IMR-90 (cell line): Measurements from ENCODE around the gene HDAC5. TPM values are rescaled to one million over a fixed set of nuclear protein-coding genes. Genes with fewer than 3 reads are reported as not detected.

ENCODE experiments used
- ATAC-seq: fragments of 200-7000 bp; cut with Tn5 transposase; 2 replicates; pipeline ENCODE4 v1.9.1; 2020; ENCODE audit warnings: low read depth, mild to moderate bottlenecking, moderate library complexity
- BruUV-seq: library from RNA; stranded (reverse); fragments of 400-500 nt; replicated peaks from 2 replicates; lab custom pipeline; 2021; lab: Mats Ljungman, UMichigan
- CTCF ChIA-PET: fragments of 300-600 bp; formaldehyde crosslinking; extraction: SDS; loops from one replicate; lab custom pipeline; 2021; ENCODE audit warnings: antibody characterized with exemption; lab: Yijun Ruan, JAX
- POLR2A ChIA-PET: fragments of 300-600 bp; sonication (Branson Sonifier 250); formaldehyde crosslinking; loops from one replicate; lab custom pipeline; 2022; ENCODE audit warnings: antibody characterized with exemption; ENCODE audit not compliant: unreplicated experiment; lab: Charles Lee
- DNase-seq: peaks from one replicate; pipeline ENCODE4 v3.0.0; 2013
- H2AFZ ChIP-seq: replicated peaks from 2 replicates; pipeline ENCODE3; 2013; ENCODE audit warnings: low read length, mild to moderate bottlenecking; ENCODE audit not compliant: poor library complexity
- H2AK5ac ChIP-seq: 2 replicates; pipeline ENCODE4 v1.6.1; 2013; ENCODE audit warnings: low read depth, low read length, inconsistent platforms
- H2AK9ac ChIP-seq: replicated peaks from 2 replicates; pipeline ENCODE3; 2013; ENCODE audit warnings: mild to moderate bottlenecking, low read depth, low read length, moderate library complexity; ENCODE audit not compliant: poor library complexity
- H2BK120ac ChIP-seq: 2 replicates; pipeline ENCODE4 v1.6.1; 2013; ENCODE audit warnings: low read depth, low read length, inconsistent platforms
- H2BK15ac ChIP-seq: 3 replicates; pipeline ENCODE4 v1.6.1; 2013; ENCODE audit warnings: low read depth, low read length, inconsistent platforms
- H2BK20ac ChIP-seq: 2 replicates; pipeline ENCODE4 v1.6.1; 2013; ENCODE audit warnings: low read depth, mild to moderate bottlenecking, inconsistent platforms, low read length, moderate library complexity
- H2BK5ac ChIP-seq: 2 replicates; pipeline ENCODE4 v1.6.1; 2013; ENCODE audit warnings: mild to moderate bottlenecking, low read depth, low read length, inconsistent platforms; ENCODE audit not compliant: poor library complexity, severe bottlenecking
- H3K14ac ChIP-seq: replicated peaks from 2 replicates; pipeline ENCODE4 v1.6.1; 2013; ENCODE audit warnings: low read depth, low read length, inconsistent platforms
- H3K18ac ChIP-seq: 2 replicates; pipeline ENCODE4 v1.6.1; 2013; ENCODE audit warnings: low read depth, low read length, control low read depth
- H3K23ac ChIP-seq: 2 replicates; pipeline ENCODE4 v1.6.1; 2013; ENCODE audit warnings: low read depth, low read length, inconsistent platforms
- H3K27ac ChIP-seq: 2 replicates; pipeline ENCODE4 v1.5.1; 2013; ENCODE audit warnings: mild to moderate bottlenecking, control low read depth, low read length; ENCODE audit not compliant: insufficient read depth
- H3K27me3 ChIP-seq: 2 replicates; pipeline ENCODE4 v1.6.1; 2013; ENCODE audit warnings: low read length; ENCODE audit not compliant: control insufficient read depth, insufficient read depth
- H3K36me3 ChIP-seq: 2 replicates; pipeline ENCODE4 v1.6.1; 2013; ENCODE audit warnings: low read length, mixed read lengths; ENCODE audit not compliant: control insufficient read depth, insufficient read depth
- H3K4ac ChIP-seq: 2 replicates; pipeline ENCODE4 v1.6.1; 2013; ENCODE audit warnings: low read depth, low read length, inconsistent platforms
- H3K4me1 ChIP-seq: 2 replicates; pipeline ENCODE4 v1.6.1; 2013; ENCODE audit warnings: low read length, mixed read lengths; ENCODE audit not compliant: control insufficient read depth, insufficient read depth
- H3K4me2 ChIP-seq: 2 replicates; pipeline ENCODE4 v1.6.1; 2013; ENCODE audit warnings: low read depth, mild to moderate bottlenecking, control low read depth, low read length, moderate library complexity
- H3K4me3 ChIP-seq: 2 replicates; pipeline ENCODE4 v1.5.1; 2013; ENCODE audit warnings: low read depth, mild to moderate bottlenecking, control low read depth, low read length, moderate library complexity; ENCODE audit not compliant: insufficient read depth
- H3K56ac ChIP-seq: 2 replicates; pipeline ENCODE4 v1.6.1; 2013; ENCODE audit warnings: low read length, inconsistent platforms; ENCODE audit not compliant: insufficient read depth; ENCODE audit errors: extremely low read depth
- H3K79me1 ChIP-seq, 2 experiments: 2 replicates each; pipeline ENCODE4 v1.6.1; 2013; ENCODE audit warnings: low read length in 2 of 2, inconsistent platforms in 1 of 2, low read depth in 1 of 2
- H3K9ac ChIP-seq: 2 replicates; pipeline ENCODE4 v1.6.1; 2013; ENCODE audit warnings: low read depth, low read length, control low read depth
- H3K9me1 ChIP-seq: 2 replicates; pipeline ENCODE4 v1.6.1; 2013; ENCODE audit warnings: low read length, inconsistent platforms; ENCODE audit not compliant: insufficient read depth
- H3K9me3 ChIP-seq: 2 replicates; pipeline ENCODE4 v1.6.1; 2013; ENCODE audit warnings: low read length; ENCODE audit not compliant: control insufficient read depth, insufficient read depth
- H4K20me1 ChIP-seq: 2 replicates; pipeline ENCODE4 v1.6.1; 2013; ENCODE audit warnings: low read length, inconsistent platforms; ENCODE audit not compliant: insufficient read depth
- H4K5ac ChIP-seq: 2 replicates; pipeline ENCODE4 v1.6.1; 2013; ENCODE audit warnings: mild to moderate bottlenecking, low read depth, low read length, control low read depth
- H4K8ac ChIP-seq, 2 experiments: 2 replicates each; pipeline ENCODE4 v1.6.1; 2013; ENCODE audit warnings: low read depth in 2 of 2, low read length in 2 of 2, control low read depth in 1 of 2, inconsistent platforms in 1 of 2
- H4K91ac ChIP-seq: 2 replicates; pipeline ENCODE4 v1.6.1; 2013; ENCODE audit warnings: low read depth, low read length, inconsistent platforms; ENCODE audit not compliant: insufficient read depth
- CHD1 ChIP-seq: IDR thresholded peaks from 2 replicates; pipeline ENCODE4 v1.6.1; 2012; ENCODE audit warnings: low read depth, low read length, improper control_type of control experiment
- POLR2A ChIP-seq: IDR thresholded peaks from 2 replicates; pipeline ENCODE4 v1.6.1; 2012; ENCODE audit warnings: mild to moderate bottlenecking, low read depth, low read length
- RAD21 ChIP-seq: IDR thresholded peaks from 2 replicates; pipeline ENCODE4 v1.6.1; 2012; ENCODE audit warnings: low read length, improper control_type of control experiment
- RCOR1 ChIP-seq: IDR thresholded peaks from 2 replicates; pipeline ENCODE4 v1.6.1; 2012; ENCODE audit warnings: mild to moderate bottlenecking, low read length, improper control_type of control experiment; ENCODE audit not compliant: insufficient replicate concordance
- RFX5 ChIP-seq: IDR thresholded peaks from 2 replicates; pipeline ENCODE4 v1.8.0; 2012; ENCODE audit warnings: low read depth, mild to moderate bottlenecking, low read length, moderate library complexity
- WGBS, 2 experiments: methylation state at CpG; one replicate each; pipeline versions ENCODE4 v1.1.5 to v1.1.7; 2013; ENCODE audit warnings: missing lambda C conversion rate in 2 of 2; ENCODE audit not compliant: insufficient read length in 1 of 2; ENCODE audit errors: extremely low coverage in 2 of 2; 5-methylcytosine and 5-hydroxymethylcytosine counted together
- dilution Hi-C: fragments of 300-500 bp; cut with HindIII; formaldehyde crosslinking; loops from one replicate; pipeline ENCODE4 v1.14.3; 2018; ENCODE audit warnings: low sequenced_read_pairs; ENCODE audit not compliant: unreplicated experiment
- in situ Hi-C: fragments of 300-500 bp; cut with MboI; formaldehyde crosslinking; loops from 3 replicates; pipeline ENCODE4 v1.14.3; 2019; ENCODE audit warnings: low sequenced_read_pairs, inconsistent platforms, mixed read lengths
- intact Hi-C: fragments of 100-400 bp; cut with micrococcal nuclease; formaldehyde crosslinking; loops from 2 replicates; pipeline ENCODE4 v1.10.0; 2022
- polyA plus RNA-seq, 3 experiments: library from polyadenylated mRNA; depleted of rRNA; stranded (reverse); fragments of >200 nt; gene quantifications; 2 replicates each; pipeline ENCODE4 v1.2.3, GENCODE V29; 2012; ENCODE audit warnings: low replicate concordance in 1 of 3
- total RNA-seq: library from RNA; depleted of rRNA; stranded (reverse); fragments of >200 nt; gene quantifications from 2 replicates; pipeline ENCODE4 v1.2.3, GENCODE V29; 2012
- TF ChIP-seq, protein P1 (sequence below): conservative IDR thresholded peaks from 2 replicates; pipeline ENCODE4 v1.5.1; 2012; ENCODE audit warnings: mild to moderate bottlenecking, low read depth, low read length, improper control_type of control experiment
- TF ChIP-seq, protein P2 (sequence below): fragments of 150-350 bp; IDR thresholded peaks from 2 replicates; pipeline ENCODE4 v1.6.1; 2017; ENCODE audit warnings: mild to moderate bottlenecking, antibody characterized with exemption, low read length, low read depth
- TF ChIP-seq, protein P3 (sequence below): fragments of 150-350 bp; IDR thresholded peaks from 2 replicates; pipeline ENCODE4 v1.6.1; 2016; ENCODE audit warnings: low read depth, mild to moderate bottlenecking, low read length, moderate library complexity, borderline replicate concordance

The HDAC5 gene
- total and polyA plus RNA-seq, 2 of the 4 experiments (the other 2 are of a cell fraction) = 47.0 to 61.3 TPM

DNA sequence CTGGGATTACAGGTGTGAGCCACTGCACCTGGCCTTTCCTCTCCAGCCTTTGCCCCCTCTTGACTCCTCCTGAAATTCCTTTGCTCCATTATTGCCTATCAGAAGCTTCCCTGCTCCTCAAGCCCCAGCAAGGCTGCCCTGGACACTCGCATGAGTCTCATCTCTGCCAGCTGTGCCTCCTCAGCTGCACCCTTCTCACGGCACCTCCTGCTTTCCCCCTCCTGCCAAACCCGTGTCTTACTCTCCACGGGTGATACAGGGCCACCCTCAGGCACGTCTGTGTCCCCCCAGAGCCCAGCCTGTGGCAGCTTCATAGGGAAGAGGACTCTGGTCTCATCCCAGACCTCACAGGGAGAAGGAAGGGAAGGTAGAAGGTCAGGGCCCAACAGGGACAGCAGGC lies 37.5 kb downstream of the HDAC5 start:
- H3K14ac ChIP-seq = peak overlapping the region; percentile 82
- H3K36me3 ChIP-seq = peaks cover 34% of the 10 kb centered on the region
- peak overlapping the region; percentile 66 for H4K5ac ChIP-seq
- H3K4ac ChIP-seq = peak overlapping the region; percentile 96
- POLR2A ChIA-PET = no interaction called here
- H2AFZ ChIP-seq = peak overlapping the region; percentile 79
- dilution Hi-C loops (no loop called here), intact Hi-C loops (no loop called here), in situ Hi-C loops (no loop called here)
- H3K56ac ChIP-seq = no peak overlapping the region
- CTCF ChIA-PET = interaction anchor here (1.3 kb wide), 1 partner anchor 30 kb away, joined by 4 read pairs; no protein-coding TSS in a partner anchor
- peaks cover 19 to 71% of the 10 kb centered on the region in 2 experiments; a peak in 3 of 4 replicates for H3K79me1 ChIP-seq
- H3K9me1 ChIP-seq = peaks cover 17% of the 10 kb centered on the region
- H4K91ac ChIP-seq = peak overlapping the region; percentile 77
- H2BK15ac ChIP-seq = peak overlapping the region; percentile 82; the same call in 2 of the 3 replicates
- WGBS, 2 experiments = no CpG with 5 or more reads among the region's 5 CpGs
- H2AK9ac ChIP-seq = peak overlapping the region; percentile 96
- H4K8ac ChIP-seq = peak overlapping the region; percentile 4 to 74; a peak in 2 of 4 replicates
- H2AK5ac ChIP-seq = peak overlapping the region; percentile 93
- H3K23ac ChIP-seq = peak overlapping the region; percentile 97
- H3K4me3 ChIP-seq = no peak overlapping the region
- H3K9me3 ChIP-seq = no peaks in the 10 kb centered on the region
- peak overlapping the region; percentile 5; the same call in 1 of the 2 replicates for H3K9ac ChIP-seq
- no peak overlapping the region; the same call in 1 of the 2 replicates for H3K4me2 ChIP-seq
- H3K27me3 ChIP-seq = no peaks in the 10 kb centered on the region
- peak overlapping the region; percentile 69 for H2BK20ac ChIP-seq
- peak; percentile 9 for ATAC-seq
- peak overlapping the region; percentile 88 for H2BK5ac ChIP-seq
- H2BK120ac ChIP-seq = peak overlapping the region; percentile 88
- no peak for DNase-seq
- BruUV-seq = no TSS peak
- peak overlapping the region; percentile 49 for H3K27ac ChIP-seq
- TF ChIP-seq, protein P1, sequence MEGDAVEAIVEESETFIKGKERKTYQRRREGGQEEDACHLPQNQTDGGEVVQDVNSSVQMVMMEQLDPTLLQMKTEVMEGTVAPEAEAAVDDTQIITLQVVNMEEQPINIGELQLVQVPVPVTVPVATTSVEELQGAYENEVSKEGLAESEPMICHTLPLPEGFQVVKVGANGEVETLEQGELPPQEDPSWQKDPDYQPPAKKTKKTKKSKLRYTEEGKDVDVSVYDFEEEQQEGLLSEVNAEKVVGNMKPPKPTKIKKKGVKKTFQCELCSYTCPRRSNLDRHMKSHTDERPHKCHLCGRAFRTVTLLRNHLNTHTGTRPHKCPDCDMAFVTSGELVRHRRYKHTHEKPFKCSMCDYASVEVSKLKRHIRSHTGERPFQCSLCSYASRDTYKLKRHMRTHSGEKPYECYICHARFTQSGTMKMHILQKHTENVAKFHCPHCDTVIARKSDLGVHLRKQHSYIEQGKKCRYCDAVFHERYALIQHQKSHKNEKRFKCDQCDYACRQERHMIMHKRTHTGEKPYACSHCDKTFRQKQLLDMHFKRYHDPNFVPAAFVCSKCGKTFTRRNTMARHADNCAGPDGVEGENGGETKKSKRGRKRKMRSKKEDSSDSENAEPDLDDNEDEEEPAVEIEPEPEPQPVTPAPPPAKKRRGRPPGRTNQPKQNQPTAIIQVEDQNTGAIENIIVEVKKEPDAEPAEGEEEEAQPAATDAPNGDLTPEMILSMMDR = no peak
- TF ChIP-seq, protein P2, sequence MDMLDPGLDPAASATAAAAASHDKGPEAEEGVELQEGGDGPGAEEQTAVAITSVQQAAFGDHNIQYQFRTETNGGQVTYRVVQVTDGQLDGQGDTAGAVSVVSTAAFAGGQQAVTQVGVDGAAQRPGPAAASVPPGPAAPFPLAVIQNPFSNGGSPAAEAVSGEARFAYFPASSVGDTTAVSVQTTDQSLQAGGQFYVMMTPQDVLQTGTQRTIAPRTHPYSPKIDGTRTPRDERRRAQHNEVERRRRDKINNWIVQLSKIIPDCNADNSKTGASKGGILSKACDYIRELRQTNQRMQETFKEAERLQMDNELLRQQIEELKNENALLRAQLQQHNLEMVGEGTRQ = no peak
- TF ChIP-seq RCOR1 = no peak
- TF ChIP-seq POLR2A = no peak
- TF ChIP-seq, protein P3, sequence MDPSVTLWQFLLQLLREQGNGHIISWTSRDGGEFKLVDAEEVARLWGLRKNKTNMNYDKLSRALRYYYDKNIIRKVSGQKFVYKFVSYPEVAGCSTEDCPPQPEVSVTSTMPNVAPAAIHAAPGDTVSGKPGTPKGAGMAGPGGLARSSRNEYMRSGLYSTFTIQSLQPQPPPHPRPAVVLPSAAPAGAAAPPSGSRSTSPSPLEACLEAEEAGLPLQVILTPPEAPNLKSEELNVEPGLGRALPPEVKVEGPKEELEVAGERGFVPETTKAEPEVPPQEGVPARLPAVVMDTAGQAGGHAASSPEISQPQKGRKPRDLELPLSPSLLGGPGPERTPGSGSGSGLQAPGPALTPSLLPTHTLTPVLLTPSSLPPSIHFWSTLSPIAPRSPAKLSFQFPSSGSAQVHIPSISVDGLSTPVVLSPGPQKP = no peak
- no peak for TF ChIP-seq RFX5
- TF ChIP-seq CHD1 = no peak
- TF ChIP-seq RAD21 = no peak
- peak overlapping the region; percentile 50 for H3K18ac ChIP-seq
- H3K4me1 ChIP-seq = peaks cover 21% of the 10 kb centered on the region
- peaks cover 10% of the 10 kb centered on the region; the same call in 1 of the 2 replicates for H4K20me1 ChIP-seq
